GM19372 (cell line): Measurements from ENCODE around the gene NPSR1.
"Not testable (repeated sequence)": the region's sequence is repeated elsewhere in the genome, so short reads cannot be mapped to it uniquely, and the experiment has no call there.

Source experiments
- ATAC-seq: cut with Tn5 transposase; IDR thresholded peaks from one replicate; pipeline ENCODE4 v1.9.1; 2021; ENCODE audit warnings: mild to moderate bottlenecking, low read depth, moderate library complexity; ENCODE audit not compliant: unreplicated experiment

Gene NPSR1

DNA sequence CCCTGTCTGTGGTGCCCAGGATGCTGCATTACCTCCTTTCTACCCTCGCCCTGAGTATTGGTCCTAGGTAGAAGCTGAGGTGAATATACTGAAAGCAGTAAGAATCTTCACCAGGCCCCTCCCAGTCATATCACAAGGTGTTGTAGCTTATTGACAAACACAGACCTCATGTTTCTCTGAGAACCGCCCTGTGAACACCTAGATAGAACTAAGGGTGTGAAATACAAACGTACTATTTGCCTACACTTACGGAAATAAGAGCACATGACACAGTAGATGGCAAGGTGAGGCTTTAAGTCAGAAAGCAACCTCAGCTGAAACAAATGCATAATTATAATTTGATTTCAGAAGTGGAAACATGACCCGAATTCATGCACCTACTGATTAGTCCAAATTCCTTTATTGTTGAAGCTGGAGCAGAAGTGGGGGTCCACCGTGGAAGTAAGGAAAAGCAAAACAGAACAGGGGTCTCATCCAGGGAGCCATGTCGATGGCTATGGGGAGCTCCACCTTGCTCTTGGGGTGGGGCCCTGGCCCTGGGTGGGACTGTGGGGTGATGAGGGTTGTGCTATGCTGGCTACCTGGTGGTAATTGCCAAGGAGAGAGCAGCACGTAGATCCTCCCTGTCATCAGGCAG, at the start of gene NPSR1:
TSS of gene NPSR1 (plus strand) at position 587 of the 637 bp plus-strand sequence. CDS start 195 bp downstream, outside the sequence.
- ATAC-seq = no peak

GRCh38 chr7:34612661-34613060, 45.4 kb upstream of the NPSR1 start:
- ATAC-seq = no peak

GRCh38 chr7:34620425-34620824, 37.6 kb upstream of the NPSR1 start:
- no peak for ATAC-seq

DNA sequence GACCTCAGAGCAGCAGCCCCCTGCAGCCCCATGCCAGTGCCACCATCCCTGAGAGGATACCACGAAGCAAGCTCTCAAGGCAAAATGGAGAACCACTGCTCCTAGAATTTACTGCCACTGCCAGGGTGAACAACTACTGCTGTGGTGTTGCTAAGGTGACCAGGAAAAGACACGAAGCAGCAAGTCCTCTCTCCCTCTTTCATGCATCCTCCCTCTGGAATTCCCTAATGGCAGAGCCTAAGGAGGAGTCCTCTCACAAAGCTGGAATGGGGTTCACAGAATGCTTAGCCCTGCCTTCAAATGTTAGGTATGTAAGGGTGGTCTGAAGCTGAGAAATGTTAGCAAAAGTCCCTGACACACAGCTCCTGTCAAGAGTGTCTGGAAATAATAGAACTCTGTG, 35.8 kb upstream of the NPSR1 start:
- ATAC-seq = no peak

DNA sequence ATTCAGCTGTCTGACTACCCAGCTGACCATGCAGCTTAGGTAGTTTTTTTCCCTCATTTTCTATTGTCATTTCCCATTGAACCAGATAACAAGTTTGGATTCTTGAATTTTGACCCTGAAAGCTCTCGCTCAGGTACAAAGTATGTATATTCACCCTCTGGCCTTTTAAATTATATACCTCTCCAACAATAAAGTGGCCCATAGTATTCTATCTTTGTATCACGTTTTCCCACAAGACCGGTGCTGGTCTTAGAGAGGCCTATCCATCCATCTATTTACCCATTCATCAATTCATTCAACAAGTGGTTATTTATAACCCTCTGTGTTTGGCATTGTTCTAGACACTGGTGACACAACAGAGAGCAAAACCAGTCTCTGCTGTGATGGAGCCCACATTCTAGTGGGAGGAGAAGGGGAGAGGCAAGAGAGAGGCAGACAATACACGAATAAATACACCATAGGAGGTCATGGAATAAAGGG, 35.2 kb upstream of the NPSR1 start:
- no peak for ATAC-seq

DNA sequence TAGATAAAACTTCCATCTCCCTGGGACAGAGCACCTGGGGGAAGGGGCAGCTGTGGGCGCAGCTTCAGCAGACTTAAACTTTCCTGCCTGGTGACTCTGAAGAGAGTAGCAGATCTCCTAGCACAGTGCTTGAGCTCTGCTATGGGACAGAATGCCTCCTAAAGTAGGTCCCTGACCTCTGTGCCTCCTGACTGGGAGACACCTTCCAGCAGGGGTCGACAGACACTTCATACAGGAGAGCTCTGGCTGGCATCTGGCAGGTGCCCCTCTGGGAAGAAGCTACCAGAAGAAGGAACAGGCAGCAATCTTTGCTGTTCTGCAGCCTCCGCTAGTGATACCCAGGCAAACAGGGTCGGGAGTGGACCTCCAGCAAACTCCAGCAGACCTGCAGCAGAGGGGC, 29.4 kb upstream of the NPSR1 start:
- ATAC-seq = not testable (repeated sequence)

- ATAC-seq = no peak
Observed at GRCh38 chr7:34652809-34653208, 5.2 kb upstream of the NPSR1 start.

DNA sequence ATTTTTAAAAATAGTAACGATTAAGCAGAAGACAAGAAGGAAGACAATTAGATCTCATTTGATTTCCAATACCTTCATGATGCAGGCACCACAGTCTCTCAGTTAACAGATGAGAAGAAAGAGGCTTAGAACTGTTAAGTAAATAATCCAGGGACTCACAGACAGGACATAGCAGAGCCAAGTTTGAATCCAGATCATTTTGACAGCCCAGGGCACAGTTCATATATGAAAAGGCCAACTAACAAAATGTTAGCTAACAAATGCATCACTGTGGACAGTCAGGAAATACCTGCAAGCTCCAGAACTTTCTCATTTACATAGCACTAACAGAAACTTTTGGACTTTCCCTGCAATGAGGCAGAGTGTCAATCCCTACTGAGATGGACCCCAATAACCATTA, 4.2 kb upstream of the NPSR1 start:
- no peak for ATAC-seq

GRCh38 chr7:34655384-34655783, 2.6 kb upstream of the NPSR1 start:
- ATAC-seq = no peak

- no peak for ATAC-seq
Observed at GRCh38 chr7:34656041-34656440, 2.0 kb upstream of the NPSR1 start.

DNA sequence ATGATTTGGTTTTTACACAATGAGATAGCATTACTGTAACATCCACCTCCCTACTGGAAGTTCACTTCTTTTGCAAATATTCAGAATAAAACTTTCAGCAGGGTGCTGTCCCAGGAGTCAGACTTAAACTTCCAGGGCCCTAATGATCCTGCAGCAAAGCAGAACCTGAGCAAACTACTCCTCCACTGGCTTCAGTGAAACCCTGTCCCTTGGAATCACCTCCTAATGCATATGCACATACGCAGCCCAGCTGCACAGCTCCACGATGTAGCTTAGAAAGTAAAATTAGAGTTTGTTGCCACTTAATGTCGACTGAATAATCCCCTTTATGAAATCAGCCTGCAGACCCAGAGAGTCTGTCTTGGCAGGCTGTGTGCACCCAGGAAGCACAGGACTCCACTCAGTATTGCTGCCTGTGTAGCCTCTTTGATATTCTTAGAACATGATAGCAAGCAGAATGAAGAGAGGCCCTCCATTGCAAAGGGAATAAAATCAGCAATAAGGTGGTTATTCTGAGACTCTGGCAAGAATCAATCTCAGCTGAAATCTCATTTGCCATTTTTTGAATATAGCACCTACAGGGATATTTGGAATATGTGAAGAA, 1.6 kb downstream of the NPSR1 start:
- no peak for ATAC-seq

DNA sequence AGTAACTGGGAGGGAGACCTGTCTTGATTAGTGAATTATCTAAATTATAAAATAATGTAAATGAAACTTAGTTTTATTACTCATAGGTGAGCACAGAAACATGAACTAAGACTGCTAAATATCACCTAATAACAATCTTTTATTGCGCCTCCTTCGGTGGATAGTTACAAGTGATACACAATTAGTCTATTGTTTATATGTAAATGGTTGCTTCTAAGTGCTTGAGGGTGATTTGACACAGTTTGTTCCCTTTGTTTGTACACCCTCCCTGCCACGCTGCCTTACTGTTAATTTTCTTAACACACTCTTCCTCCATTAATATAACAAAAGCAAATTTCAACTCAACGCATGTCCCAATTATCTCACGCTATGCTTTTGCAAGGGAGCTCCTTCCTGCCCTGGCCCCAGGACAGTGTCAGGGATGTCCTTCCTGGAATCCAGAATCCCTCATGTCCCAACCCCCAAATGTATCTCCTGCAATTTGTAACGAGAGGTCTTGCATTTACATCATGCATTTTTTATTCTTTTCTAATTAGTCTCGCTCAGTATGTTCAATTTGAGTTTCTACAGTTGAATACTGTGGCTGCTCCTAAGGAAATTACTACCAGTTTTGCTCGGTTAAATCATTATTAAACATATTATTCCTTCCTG, 4.2 kb downstream of the NPSR1 start:
- no peak for ATAC-seq

DNA sequence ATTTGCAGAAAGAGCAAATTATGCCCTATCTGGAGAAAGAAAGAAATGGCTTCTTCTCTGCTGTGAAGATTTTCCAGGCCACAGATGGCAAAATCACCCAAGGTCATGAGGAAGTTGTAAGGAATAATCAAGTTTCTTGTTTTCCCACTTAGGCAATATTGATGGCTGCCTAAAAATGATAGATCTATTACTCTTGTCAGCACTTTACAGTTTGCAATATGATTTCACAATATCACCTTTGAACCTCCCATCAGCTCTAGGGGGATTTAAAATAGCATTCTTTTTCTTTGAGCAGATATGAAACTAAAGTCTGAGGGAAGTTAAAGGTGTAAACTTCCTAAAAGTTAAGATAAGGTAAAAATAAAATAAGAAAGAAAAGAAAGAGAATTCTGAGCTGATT, 6.7 kb downstream of the NPSR1 start:
- no peak for ATAC-seq

DNA sequence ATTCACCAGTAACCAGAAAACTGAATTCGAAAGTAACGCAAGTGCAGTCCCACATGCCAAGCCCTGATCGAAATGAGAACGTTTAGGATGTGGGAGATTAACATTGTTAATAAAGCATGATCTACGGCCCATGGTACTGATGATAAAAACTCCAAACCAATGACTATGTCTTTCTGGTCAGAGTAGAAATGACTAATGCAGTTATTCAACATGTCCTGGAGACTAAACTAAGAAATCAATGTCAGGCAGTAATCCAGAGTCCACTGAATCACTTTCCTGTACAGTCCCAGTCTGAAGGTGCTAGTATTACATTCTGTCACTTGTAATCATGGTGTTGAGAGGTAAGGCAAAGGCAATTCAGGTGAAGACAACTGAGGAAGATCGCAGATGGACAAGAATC, 14.4 kb downstream of the NPSR1 start:
- no peak for ATAC-seq

GRCh38 chr7:34673066-34673465, 15.0 kb downstream of the NPSR1 start:
- ATAC-seq = no peak

GRCh38 chr7:34675749-34676374, 17.8 kb downstream of the NPSR1 start:
- ATAC-seq = peak; percentile 71

DNA sequence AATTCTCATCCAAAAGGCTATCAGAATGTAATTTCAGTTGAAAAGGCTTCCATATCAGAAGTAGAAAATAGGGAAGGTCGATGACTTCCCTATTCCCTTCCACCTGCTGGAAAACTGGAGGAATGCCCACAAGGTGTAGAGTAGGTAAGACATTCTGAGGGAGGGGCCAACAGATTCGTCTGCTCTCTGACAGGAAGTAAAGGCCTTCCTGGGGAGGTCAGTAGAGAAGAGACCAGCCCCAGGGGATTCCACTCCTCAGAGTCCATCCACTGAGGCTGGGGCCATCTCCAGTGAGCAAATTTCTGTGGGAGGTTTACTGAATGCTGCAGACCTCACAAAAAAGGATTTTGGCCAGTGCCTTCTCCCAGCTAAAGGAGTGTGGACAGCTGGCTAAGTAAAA, 19.5 kb downstream of the NPSR1 start:
- ATAC-seq = no peak

DNA sequence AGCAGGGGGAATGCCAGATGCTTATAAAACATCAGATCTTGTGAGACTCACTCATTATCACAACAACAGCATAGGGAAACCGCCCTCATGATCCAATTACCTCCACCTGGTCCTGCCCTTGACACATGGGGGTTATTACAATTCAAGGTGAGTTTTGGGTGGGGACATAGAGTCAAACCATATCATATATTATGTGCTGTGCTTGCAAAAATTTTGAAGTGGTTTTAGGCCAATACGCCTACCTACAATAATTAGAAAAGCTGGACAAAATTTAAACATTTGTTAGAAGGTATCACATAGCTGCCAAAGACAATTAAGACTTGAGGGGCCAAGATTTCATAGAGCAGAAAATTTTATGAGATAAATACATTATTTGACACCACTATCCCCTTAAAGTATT, 29.5 kb downstream of the NPSR1 start:
- no peak for ATAC-seq

GRCh38 chr7:34696415-34696814, 38.4 kb downstream of the NPSR1 start:
- ATAC-seq = no peak

DNA sequence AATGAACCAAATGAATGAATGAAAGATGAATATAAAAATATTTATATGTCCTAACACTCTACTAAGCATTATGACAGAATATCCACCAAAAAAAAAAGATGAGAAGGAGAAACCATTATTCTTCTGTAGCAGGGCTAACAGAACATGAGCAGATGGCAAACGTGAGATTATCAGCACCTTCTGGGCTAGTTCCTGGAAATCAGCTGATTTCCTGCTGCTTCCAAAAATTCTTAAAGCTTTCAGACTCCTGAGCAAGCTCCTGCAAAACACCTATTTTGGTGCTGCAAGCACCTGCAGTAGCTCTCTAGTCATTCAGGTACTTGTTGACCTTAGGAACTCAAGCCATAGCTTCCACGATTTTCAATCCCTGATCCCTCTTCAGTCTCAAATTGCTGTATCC, 51.8 kb downstream of the NPSR1 start:
- no peak for ATAC-seq

GRCh38 chr7:34718867-34719266, 60.8 kb downstream of the NPSR1 start:
- no peak for ATAC-seq
